Ishikawa (cell line): ENCODE results near the gene KMT2D.

ENCODE experiments used
- CEBPB ChIP-seq: IDR thresholded peaks from 2 replicates; pipeline ENCODE4 v1.6.1; 2012
- EGR1 ChIP-seq: IDR thresholded peaks from 2 replicates; pipeline ENCODE4 v1.6.1; 2012
- EP300 ChIP-seq: IDR thresholded peaks from 2 replicates; pipeline ENCODE4 v1.6.1; 2012; ENCODE audit warnings: borderline replicate concordance
- FOXM1 ChIP-seq: IDR thresholded peaks from 2 replicates; pipeline ENCODE4 v1.6.1; 2012; ENCODE audit warnings: low read depth, borderline replicate concordance
- MAX ChIP-seq: IDR thresholded peaks from 2 replicates; pipeline ENCODE4 v1.6.1; 2012
- NFIC ChIP-seq: IDR thresholded peaks from 2 replicates; pipeline ENCODE4 v1.6.1; 2012
- RAD21 ChIP-seq: IDR thresholded peaks from 2 replicates; pipeline ENCODE4 v1.6.1; 2012; ENCODE audit warnings: low read depth
- TCF12 ChIP-seq: IDR thresholded peaks from 2 replicates; pipeline ENCODE4 v1.6.1; 2012; ENCODE audit warnings: low read depth
- YY1 ChIP-seq: IDR thresholded peaks from 2 replicates; pipeline ENCODE4 v1.6.1; 2012; ENCODE audit warnings: low read depth
- TF ChIP-seq, protein P1 (sequence below): IDR thresholded peaks from 2 replicates; pipeline ENCODE4 v1.6.1; 2012
- TF ChIP-seq, protein P2 (sequence below): IDR thresholded peaks from 2 replicates; pipeline ENCODE4 v1.6.1; 2012; ENCODE audit warnings: low read depth, mild to moderate bottlenecking

DNA sequence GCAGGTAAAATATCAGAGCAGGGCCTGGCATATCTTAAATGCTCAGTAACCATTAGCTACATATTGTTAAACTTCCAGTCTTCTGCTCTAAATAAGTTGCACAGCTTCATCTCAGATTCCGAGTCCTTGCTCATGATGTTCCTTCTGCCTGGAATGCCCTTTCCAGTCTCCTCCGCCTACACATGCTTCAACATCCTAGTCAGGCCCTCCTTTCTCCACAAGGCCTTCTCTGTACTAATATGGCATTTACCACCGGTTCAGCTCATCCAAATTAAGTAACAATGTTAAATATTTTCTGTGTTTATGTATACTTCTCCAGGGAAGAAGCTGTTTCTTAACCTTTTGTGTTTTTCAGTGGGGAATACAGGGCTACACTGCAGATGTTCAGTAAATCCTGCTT, 25.5 kb upstream of the KMT2D start:
- no peak for TF ChIP-seq EP300
- TF ChIP-seq FOXM1, result no peak
- no peak for TF ChIP-seq CEBPB
- TF ChIP-seq, protein P1, sequence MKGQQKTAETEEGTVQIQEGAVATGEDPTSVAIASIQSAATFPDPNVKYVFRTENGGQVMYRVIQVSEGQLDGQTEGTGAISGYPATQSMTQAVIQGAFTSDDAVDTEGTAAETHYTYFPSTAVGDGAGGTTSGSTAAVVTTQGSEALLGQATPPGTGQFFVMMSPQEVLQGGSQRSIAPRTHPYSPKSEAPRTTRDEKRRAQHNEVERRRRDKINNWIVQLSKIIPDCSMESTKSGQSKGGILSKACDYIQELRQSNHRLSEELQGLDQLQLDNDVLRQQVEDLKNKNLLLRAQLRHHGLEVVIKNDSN, result no peak
- no peak for TF ChIP-seq RAD21
- no peak for TF ChIP-seq NFIC
- no peak for TF ChIP-seq MAX
- TF ChIP-seq YY1, result no peak
- TF ChIP-seq, protein P2, sequence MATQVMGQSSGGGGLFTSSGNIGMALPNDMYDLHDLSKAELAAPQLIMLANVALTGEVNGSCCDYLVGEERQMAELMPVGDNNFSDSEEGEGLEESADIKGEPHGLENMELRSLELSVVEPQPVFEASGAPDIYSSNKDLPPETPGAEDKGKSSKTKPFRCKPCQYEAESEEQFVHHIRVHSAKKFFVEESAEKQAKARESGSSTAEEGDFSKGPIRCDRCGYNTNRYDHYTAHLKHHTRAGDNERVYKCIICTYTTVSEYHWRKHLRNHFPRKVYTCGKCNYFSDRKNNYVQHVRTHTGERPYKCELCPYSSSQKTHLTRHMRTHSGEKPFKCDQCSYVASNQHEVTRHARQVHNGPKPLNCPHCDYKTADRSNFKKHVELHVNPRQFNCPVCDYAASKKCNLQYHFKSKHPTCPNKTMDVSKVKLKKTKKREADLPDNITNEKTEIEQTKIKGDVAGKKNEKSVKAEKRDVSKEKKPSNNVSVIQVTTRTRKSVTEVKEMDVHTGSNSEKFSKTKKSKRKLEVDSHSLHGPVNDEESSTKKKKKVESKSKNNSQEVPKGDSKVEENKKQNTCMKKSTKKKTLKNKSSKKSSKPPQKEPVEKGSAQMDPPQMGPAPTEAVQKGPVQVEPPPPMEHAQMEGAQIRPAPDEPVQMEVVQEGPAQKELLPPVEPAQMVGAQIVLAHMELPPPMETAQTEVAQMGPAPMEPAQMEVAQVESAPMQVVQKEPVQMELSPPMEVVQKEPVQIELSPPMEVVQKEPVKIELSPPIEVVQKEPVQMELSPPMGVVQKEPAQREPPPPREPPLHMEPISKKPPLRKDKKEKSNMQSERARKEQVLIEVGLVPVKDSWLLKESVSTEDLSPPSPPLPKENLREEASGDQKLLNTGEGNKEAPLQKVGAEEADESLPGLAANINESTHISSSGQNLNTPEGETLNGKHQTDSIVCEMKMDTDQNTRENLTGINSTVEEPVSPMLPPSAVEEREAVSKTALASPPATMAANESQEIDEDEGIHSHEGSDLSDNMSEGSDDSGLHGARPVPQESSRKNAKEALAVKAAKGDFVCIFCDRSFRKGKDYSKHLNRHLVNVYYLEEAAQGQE, result no peak
- no peak for TF ChIP-seq TCF12
- TF ChIP-seq EGR1, result no peak
